DMS79 treated with DMSO at 0.1 percent for 48 hours (cell line): ENCODE results near the gene ATP6V1E1.
"Not testable (repeated sequence)": the region's sequence is repeated elsewhere in the genome, so short reads cannot be mapped to it uniquely, and the experiment has no call there.

Experiments used
- DNase-seq: peaks from one replicate; lab custom pipeline; 2025; lab: John Stamatoyannopoulos, UW

ATP6V1E1 gene

DNA sequence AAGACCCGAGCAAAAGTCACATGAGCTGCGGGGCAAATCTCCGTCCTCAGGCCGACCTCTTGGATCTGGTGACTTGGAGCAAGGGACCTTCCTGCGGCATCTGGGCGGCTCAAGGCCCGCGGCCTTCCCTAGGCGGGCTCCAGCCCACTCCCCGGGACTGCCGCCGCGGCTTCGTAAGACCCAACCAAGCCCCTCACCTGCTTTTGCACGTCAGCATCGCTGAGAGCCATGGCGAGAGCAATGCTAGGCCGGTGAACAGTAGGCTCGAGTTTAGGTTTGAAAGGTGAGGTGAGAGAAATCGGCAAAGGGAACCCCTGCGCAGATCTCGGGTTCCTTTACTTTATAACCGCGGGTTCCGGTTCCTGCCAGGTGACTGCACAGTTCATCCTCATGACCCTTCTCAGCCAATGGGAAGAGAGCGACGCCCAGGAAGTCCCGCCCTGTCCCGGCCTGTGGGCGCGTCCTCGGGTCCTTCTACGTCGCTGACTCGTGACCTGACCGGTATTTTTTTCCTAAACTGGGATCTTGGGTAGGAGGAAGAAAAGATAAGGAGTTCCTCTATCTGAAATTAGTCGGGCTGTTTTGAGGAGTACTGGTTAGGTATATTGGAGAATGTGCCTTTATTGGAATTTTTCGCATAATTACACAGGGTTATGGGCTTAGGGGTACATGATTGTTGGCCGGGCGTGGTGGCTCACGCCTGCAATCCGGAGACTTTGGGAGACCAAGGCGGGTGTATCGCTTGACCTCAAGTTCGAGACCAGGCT, at the start of gene ATP6V1E1:
TSS of gene ATP6V1E1 (minus strand) at position 344 of the 767 bp plus-strand sequence. CDS start at position 230, 114 bp downstream.
- DNase-seq: peak; percentile 70

DNA sequence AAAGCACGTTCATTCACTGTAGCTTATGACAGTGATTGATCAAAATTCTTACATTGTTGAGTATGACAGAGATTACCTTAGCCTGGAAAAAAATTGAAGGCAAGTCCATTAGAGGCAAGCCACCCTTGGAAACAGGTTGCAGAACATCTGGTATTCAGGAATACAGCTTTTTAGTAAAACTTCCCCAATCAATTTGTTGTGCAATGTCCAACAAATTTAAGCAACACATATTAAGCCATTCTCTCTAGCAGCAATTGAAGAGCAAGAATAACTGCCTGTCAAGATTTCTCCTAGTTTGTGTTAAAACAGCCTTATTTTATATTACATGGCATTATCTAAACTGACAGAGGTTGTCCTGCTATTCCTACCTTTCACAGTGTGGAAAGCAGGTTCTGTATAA, 47.0 kb upstream of the ATP6V1E1 start:
- DNase-seq: no peak

DNA sequence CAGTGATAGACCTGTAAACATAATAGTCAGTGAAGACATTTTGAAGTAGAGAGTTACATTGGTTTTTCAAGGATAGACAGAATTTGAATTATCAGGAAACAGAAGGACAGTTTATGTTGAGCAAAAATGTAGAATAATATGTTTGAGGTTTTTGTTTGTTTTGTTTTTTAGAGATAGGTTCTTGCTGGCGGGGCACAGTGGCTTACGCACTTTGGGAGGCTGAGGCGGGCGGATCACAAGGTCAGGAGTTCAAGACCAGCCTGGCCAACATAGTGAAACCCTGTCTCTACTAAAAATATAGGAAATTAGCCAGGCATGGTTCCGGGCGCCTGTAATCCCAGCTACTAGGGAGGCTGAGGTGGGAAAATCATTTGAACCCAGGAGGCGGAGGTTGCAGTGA, 45.6 kb upstream of the ATP6V1E1 start:
- no peak for DNase-seq

DNA sequence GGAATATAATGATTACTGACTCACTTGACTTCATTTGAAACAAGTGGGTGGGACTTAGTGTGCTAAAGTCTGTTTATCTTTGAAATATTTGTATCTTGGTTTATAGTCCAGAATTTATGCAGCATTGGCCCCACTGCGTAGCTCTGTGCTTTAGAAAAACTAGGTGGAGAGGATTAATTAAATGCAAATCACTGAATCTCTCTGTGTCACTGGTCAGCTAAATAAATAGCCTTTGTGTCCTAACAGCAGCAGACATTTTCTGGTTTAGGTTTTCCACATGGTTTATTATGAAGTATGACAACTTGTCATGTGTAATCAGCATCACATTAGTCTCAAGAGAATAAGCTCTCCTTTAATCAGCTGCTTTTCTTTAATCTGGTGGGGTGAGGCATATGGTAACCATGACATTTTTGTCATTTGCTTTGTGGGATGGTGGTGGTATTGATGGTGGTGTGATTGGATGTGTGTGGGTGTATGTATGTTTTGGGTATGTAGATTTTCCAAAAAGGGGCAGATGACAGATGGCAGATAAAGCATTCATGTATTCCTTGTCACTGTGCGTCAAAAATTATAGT, 44.0 kb upstream of the ATP6V1E1 start:
- no peak for DNase-seq

DNA sequence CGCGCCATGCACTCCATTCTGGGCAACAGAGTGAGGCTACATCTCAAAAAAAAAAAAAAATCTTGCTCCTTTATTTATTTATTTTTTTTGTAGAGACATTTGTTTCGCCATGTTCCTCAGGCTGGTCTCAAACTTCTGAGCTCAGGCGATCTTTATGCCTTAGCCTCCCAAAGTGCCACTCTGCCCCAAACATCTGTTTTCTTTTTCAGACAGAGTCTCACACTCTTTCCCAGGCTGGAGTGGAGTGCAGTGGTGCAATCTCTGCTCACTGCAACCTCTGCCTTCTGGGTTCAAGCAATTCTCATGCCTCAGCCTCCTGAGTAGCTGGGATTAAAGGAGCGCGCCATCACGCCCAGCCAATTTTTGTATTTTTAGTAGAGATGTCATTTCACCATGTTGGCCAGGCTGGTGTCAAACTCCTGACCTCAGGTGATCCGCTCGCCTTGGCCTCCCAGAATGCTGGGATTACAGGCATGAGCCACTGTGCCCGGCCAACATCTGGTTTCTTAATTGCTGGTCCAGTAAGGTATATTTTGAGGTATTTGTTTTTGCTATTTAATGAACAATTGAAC, 43.1 kb upstream of the ATP6V1E1 start:
- not testable (repeated sequence) for DNase-seq

DNA sequence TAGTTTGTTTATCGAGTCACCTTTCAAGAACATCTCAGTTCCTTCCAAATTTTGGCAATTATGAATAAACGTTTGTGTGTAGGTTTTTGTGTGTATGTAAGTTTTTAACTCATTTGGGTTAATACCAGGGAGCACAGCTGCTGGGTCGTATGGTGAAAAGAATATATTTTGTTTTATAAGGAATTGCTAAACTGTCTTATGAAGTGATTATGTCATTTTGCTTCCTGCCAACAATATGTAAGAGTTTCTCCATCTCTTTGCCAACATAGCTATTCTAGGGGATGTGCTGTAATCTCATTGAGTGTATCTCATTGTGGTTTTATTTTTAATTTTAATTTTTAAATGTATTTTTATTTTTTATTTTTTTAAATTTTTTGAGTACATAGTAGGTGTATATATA, 37.3 kb upstream of the ATP6V1E1 start:
- DNase-seq: no peak

DNA sequence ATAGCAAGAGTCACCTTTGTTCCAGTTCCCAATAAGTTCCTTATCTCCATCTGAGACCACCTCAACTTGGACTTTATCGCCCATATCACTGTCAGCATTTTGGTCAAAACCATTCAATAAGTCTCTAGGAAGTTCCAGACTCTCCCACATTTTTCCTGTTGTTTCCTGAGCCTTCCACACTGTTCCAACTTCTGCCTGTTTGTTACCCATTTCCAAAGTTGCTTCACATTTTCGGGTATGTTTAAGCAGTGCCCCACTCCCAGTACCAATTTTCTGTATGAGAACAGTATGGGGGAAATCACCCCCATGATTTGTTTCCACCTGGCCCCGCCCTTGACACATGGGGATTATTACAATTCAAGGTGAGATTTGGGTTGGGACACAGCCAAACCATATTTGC, 36.7 kb upstream of the ATP6V1E1 start:
- no peak for DNase-seq

DNA sequence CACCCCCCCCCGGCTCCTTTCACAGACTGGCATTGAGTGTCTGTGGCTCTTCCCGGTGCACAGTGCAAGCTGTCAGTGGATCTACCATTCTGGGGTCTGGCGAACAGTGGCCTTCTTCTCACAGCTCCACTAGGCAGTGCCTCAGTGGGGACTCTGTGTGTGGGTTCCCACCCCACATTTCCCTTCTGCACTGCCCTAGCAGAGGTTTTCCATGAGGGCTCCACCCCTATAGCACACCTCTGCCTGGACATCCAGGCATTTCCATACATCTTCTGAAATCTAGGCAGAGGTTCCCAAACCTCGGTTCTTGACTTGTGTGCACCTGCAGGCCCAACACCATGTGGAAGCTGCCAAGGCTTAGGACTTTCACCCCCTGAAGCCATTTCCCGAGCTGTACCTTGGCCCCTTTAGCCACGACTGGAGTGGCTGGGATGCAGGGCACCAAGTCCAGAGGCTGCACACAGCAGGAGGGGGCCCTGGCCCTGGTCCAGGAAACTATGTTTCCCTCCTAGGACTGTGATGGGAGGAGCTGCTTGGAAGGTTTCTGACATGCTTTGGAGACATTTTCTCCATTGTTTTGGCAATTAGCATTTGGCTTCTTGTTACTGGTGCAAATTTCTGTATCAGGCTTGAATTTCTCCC, 36.0 kb upstream of the ATP6V1E1 start:
- DNase-seq: no peak

DNA sequence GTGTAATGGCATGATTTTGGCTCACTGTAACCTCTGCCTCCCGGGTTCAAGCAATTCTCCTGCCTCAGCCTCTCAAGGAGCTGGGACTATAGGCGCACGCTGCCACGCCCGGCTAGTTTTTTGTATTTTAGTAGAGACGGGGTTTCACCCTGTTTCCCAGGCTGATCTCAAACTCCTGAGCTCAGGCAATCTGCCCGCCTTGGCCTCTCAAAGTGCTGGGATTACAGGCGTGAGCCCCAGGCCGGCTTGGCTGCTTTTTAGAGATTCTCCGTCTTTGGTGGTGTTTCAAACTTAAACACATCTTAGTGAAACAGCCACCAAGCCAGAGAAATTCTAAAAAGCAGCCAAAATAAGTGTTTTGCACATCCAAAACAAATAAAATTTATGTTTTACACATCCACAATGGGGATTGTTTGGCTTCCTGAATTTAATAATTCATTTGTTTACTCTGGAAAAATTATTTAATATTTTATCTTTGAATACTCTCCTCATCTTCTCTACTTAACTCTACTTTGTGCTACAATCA, 28.4 kb upstream of the ATP6V1E1 start:
- DNase-seq: no peak

DNA sequence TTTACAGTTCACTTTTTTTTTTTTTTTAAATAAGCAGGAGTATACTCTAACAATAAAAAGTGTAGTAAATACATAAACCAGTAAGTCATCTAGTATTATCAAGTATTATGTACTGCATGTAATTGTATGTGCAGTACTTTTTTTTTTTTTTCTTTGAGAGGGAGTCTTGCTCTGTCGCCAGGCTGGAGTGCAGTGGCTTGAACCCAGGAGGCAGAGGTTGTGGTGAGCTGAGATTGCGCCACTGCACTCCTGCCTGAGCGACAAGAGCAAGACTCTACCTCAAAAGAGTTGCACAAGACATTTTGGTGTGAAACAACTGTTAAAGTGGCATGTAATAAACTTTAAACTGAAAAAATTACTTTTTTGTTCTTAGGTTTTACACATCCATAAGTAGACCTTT, 26.7 kb upstream of the ATP6V1E1 start:
- no peak for DNase-seq

DNA sequence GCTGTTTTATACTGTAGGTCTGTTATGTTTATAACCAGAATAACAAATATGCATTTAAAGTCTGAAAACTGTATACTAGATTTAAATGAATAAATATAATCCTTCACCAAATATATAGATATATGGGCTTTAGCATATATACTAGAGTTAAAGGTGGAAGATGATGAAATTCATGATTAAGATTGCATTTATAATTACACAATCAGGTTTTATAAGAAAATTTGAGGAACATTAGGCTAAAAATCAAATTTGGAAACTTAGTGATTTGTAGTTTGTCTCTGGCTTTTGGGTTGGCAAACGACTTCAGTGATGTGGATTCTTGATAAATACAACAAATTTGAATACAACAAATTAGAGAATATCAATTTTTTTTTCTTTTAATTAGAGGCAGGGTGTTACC, 20.0 kb upstream of the ATP6V1E1 start:
- DNase-seq: no peak

DNA sequence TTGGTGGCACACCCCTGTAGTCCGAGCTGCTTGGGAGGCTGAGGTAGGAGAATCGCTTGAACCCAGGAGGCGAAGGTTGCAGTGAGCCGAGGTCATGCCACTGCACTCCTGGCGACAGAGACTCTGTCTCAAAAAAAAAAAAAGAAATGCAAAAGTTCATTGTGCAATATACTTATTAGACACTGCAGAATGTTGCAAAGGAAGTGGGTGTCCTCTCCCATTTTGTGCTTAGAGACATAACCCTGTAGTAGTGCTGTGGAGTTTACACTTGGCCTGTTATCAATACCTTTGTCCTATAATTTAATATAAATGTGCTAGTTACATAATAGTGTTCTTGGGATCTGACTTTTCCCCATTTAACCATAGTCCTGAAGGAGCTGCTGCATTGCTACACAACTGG, 19.4 kb upstream of the ATP6V1E1 start:
- DNase-seq: no peak

DNA sequence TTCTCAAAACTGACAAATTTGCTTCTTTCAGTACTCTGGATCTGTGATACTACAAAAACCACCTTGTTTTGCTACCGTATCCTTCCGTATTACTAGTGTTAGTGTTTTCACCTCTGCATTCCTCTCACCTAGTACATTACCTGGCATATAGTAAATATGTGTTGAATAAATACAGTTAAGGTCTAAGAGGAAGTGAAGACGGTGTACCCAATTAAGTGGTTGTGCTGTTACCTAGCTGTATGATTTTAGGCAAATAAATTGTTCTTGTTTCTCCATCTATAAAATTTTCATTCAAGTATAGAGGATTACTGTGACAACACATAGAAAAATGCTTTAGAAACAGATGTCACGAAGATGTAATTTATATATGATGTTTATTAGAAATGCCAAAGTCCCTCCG, 18.9 kb upstream of the ATP6V1E1 start:
- DNase-seq: no peak

DNA sequence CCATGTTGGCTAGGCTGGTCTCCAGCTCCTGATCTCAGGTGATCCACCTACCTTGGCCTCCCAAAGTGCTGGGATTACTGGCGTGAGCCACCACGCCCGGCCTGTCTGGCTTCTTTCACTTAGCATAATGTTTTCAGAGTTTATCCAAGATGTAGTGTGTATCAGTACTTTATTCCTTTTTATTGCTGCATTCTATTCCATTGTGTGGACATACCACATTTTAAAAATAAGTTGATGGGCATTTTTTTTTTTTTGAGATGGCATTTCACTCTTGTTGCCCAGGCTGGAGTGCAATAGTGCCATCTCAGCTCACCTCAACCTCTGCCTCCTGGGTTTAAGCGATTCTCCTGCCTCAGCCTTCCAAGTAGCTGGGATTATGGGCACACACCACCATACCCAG, 13.8 kb upstream of the ATP6V1E1 start:
- DNase-seq: not testable (repeated sequence)

DNA sequence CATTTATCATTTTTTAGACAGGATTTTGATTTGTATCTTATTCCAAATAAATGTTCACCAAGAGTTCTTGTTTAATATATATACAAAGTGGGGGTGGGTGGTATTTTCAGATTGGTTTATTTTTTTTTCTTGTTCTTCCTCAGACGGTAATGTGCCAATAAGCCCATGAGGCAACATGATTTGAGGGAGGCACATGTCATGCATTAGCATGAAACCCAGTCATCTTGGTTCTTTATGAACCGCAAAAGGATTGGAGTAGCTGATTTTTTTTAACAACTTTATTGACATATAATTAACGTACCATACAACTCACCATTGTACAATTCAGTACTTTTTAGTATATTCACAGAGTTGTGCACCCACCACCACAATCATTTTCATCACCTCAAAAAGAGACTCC, 12.7 kb upstream of the ATP6V1E1 start:
- no peak for DNase-seq

DNA sequence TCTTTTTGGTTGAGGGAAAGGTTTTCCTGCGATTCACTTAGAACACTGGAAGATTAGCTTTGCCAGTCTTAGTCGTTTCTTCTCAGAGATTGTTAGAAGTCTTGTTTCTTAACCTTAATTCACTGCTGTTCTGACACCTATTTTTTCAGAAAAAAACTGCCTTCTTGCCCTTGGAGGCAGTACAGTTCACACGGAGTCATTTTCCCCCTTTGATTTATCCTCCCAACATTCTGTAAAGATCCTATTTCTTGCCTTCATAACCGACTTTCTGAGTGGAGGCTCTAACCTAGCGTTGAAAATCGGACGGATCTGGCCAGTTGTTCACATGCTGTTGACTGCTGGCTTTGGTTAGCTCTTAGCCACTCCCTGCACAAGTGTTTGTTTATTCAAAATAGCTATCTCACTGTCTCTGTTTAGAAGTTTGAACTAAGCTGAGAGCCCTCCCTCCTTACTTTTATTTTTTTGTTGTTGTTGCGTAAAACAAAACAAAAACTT, 10.7 kb upstream of the ATP6V1E1 start:
- peak; percentile 5 for DNase-seq

DNA sequence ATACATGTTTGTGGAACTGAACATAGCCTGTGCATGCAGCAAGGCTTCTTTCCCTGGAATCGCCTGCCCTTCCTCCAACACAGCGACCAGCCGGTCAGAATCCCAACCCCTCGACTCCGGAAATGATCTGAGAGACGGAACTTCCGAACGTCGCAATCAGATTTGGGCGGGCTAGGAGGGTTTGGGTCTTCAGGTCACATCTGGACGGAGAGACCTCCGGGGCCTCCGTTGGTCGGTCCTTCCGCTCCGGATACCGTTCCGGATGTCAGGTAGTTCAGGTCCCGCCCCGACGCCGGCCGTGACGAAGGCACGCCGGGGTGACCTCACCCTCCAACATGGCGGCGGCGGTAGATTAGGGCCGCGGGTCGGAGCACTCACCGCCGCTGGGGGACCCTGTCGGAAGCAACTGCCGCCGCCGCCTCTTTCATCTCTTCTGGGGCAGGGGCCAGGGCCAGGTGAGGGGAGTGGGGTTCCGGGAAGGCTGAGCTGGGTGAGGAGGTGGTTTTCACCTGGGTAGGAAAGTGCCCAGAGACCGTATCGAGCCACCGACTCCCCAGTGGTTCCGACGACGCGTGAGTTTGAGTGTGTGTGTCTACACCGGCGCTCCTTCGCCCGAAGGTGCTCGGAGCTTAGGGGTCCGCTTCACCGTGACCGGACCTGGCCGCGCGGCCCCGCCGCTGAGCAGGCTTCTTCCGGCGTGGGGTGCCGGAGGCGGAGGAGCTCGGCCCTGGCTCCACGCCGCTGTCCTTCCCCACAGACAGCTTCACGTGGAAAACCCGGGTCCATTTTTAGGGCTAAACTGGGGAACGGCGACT, 10.1 kb upstream of the ATP6V1E1 start, which contains the start of gene BCL2L13:
TSS of gene BCL2L13 (plus strand) at position 326 of the 815 bp plus-strand sequence. CDS start 16,955 bp downstream, outside the sequence.
- DNase-seq: peak; percentile 64

DNA sequence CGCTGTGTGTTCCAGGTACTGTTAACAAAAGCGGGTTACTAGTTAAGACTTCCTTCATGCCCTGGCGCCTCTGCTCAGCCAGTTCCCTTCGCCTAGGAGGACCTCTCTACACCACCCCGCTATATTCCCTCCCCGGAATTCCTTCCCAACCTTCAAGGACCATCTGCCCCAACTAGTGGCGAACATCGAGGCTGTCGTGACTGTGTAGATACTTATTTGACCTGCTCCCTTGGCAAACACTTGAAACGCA, 9.6 kb upstream of the ATP6V1E1 start:
- peak; percentile 64 for DNase-seq

DNA sequence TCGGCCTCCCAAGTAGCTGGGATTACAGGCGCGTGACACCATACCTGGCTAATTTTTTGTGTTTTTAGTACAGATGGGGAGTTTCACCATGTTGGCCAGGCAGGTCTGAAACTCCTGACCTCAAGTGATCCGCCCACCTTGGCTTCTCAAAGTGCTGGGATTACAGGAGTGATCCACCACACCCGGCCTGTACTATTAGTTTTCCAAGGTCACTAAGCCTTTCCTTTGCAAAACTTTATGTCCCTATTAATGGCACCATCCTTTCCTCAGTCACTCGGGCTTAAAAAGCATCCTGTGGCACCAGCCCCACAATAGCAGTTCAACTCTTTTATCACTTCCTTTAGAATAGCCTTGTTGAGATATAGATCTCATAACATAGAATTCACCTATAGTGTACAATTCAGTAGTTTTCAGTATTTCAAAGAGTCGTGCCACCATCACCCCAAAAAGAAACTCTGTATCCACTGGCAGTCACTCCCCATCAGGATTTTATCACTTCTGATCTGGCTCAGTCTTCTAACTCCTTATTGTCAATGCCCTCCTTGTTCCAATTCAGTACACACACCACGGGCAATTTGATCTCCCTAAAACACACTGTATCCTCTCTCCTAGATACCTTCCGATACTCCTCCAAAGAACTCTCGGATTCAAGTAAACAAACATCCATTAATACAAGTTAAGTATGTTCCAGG, 9.1 kb upstream of the ATP6V1E1 start:
- DNase-seq: peak; percentile 48

DNA sequence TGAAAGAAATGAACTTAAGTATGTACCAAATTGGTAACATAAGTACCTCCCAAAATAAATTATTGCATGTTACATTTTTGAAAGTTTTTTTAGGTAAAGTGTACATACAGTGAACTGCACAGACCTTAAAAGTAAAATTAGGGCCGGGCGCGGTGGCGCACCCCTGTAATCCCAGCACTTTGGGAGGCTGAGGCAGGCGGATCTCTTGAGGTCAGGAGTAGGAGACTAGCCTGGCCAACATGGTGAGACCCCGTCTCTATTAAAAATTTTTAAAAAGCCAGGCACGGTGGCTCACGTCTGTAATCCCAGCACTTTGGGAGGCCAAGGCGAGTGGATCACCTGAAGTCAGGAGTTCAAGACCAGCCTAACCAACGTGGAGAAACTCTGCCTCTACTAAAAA, 8.3 kb upstream of the ATP6V1E1 start:
- DNase-seq: not testable (repeated sequence)

DNA sequence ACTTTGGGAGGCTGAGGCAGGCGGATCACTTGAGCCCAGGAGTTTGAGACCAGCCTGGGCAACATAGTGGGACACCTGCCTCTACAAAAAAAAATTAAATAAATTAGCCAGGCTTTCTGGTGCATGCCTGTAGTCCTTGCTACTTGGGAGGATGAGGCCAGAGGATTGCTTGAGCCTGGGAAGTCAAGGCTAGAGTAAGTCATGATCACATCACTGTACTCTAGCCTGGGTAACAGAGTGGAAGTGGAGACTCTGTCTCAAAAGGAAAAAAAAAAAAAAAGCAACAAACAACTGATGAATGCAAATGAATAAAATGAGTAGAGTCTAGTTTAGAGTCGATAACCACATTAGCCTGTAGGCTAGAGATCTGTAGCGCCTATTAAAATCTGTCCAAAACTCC, 6.1 kb upstream of the ATP6V1E1 start:
- DNase-seq: no peak
